ENCODE results near the gene TCF12. TPM values are rescaled to one million over a fixed set of nuclear protein-coding genes. Genes with fewer than 3 reads are reported as not detected.
A peak's percentile ranks its signal among the peaks of the same experiment; 100 is the strongest.

TCF12 gene
- polyA plus RNA-seq, 1 experiment: 447 TPM

DNA sequence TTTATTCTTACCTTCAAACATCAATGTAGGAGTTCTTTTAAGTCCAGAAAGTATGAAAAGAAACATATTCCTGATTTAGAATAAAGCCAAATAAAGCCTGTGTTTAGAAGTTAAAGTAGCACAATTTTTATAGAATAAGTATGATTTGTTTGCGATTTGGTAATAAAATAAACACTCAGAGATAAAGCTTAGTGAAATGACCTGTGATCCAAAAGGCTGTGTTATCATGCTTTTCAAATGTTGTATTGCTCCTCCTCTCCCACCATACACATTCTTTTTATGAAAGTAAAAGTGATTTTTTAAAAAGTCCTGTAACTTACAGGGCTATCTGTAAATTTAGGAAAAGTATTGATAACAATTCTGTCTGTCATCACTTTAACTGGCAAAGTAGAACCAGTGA lies 319.2 kb downstream of the TCF12 start:
- Histone ChIP-seq H3K27me3 (ENCODE audit: control insufficient read depth, insufficient read depth, low read length) (no peaks in the 10 kb centered on the region), H3K27ac (ENCODE audit: low read depth, low read length) (no peak overlapping the region), H3K9me3 (ENCODE audit: control insufficient read depth, insufficient read depth, low read length) (no peaks in the 10 kb centered on the region), H3K4me3 (ENCODE audit: low read depth, low read length) (no peak overlapping the region)
- TF ChIP-seq, protein P1, sequence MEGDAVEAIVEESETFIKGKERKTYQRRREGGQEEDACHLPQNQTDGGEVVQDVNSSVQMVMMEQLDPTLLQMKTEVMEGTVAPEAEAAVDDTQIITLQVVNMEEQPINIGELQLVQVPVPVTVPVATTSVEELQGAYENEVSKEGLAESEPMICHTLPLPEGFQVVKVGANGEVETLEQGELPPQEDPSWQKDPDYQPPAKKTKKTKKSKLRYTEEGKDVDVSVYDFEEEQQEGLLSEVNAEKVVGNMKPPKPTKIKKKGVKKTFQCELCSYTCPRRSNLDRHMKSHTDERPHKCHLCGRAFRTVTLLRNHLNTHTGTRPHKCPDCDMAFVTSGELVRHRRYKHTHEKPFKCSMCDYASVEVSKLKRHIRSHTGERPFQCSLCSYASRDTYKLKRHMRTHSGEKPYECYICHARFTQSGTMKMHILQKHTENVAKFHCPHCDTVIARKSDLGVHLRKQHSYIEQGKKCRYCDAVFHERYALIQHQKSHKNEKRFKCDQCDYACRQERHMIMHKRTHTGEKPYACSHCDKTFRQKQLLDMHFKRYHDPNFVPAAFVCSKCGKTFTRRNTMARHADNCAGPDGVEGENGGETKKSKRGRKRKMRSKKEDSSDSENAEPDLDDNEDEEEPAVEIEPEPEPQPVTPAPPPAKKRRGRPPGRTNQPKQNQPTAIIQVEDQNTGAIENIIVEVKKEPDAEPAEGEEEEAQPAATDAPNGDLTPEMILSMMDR (IDR thresholded peaks at IDR 0.05; ENCODE audit: low read depth, low read length): no peak
- POLR2A ChIA-PET: no interaction called here
- CTCF ChIA-PET: interaction anchor here (0.9 to 1.6 kb wide), 3 partner anchors 91 to 747 kb away, joined by 3 to 8 read pairs (median 4); no protein-coding TSS in a partner anchor
- no peak for DNase-seq (ENCODE audit: low read depth, low spot score)

DNA sequence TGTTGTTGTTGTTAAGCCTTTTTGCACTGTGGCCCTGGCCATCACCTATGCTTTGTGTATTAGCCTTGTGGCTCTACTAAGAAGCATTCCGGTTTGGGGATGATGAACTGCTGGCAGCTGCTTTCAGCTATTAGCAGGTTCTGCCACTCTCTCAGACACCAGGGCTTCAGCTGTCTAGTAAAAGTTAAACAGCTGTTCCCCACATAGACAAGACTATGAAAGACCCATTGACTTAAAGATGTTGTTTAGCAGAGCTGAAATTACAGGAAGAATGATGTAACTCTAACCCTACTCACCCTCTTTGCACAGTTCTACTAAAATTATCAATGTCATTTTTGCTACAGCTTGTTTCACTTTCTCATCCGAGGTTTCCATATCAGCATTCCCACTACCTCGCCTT lies 326.7 kb downstream of the TCF12 start:
- no peaks in the 10 kb centered on the region for H3K9me3 ChIP-seq (ENCODE audit: control insufficient read depth, insufficient read depth, low read length)
- no peak overlapping the region; the same call in 1 of the 2 replicates for H3K4me3 ChIP-seq (ENCODE audit: low read depth, low read length)
- H3K27ac ChIP-seq (ENCODE audit: low read depth, low read length): peak overlapping the region; percentile 52
- ChIA-PET POLR2A (interaction anchor here (0.6 to 1.0 kb wide), 3 partner anchors 10 to 29 kb away, joined by 3 to 8 read pairs (median 4); no protein-coding TSS in a partner anchor), CTCF (interaction anchor here (0.7 to 1.6 kb wide), 2 partner anchors 99 to 440 kb away, joined by 3 to 9 read pairs; no protein-coding TSS in a partner anchor)
- TF ChIP-seq, protein P1 (IDR thresholded peaks at IDR 0.05; ENCODE audit: low read depth, low read length): no peak
- H3K27me3 ChIP-seq (ENCODE audit: control insufficient read depth, insufficient read depth, low read length): no peaks in the 10 kb centered on the region
- DNase-seq (ENCODE audit: low read depth, low spot score): no peak

- Histone ChIP-seq H3K27ac (ENCODE audit: low read depth, low read length) (no peak overlapping the region), H3K9me3 (ENCODE audit: control insufficient read depth, insufficient read depth, low read length) (no peaks in the 10 kb centered on the region), H3K27me3 (ENCODE audit: control insufficient read depth, insufficient read depth, low read length) (no peaks in the 10 kb centered on the region), H3K4me3 (ENCODE audit: low read depth, low read length) (no peak overlapping the region)
- ChIA-PET CTCF (interaction anchor here (1.6 kb wide), 1 partner anchor 100 kb away, joined by 9 read pairs; no protein-coding TSS in a partner anchor), POLR2A (interaction anchor here (1.0 kb wide), 1 partner anchor 26 kb away, joined by 8 read pairs; no protein-coding TSS in a partner anchor)
- DNase-seq (ENCODE audit: low read depth, low spot score): no peak
- TF ChIP-seq, protein P1 (IDR thresholded peaks at IDR 0.05; ENCODE audit: low read depth, low read length): no peak
Observed at GRCh38 chr15:57245714-57246113, 327.3 kb downstream of the TCF12 start.

GRCh38 chr15:57248074-57248473 lies 329.6 kb downstream of the TCF12 start:
- TF ChIP-seq, protein P1 (IDR thresholded peaks at IDR 0.05; ENCODE audit: low read depth, low read length): no peak
- no peak for DNase-seq (ENCODE audit: low read depth, low spot score)
- no peaks in the 10 kb centered on the region for H3K27me3 ChIP-seq (ENCODE audit: control insufficient read depth, insufficient read depth, low read length)
- H3K27ac ChIP-seq (ENCODE audit: low read depth, low read length): no peak overlapping the region
- H3K4me3 ChIP-seq (ENCODE audit: low read depth, low read length): no peak overlapping the region
- CTCF ChIA-PET: no interaction called here
- H3K9me3 ChIP-seq (ENCODE audit: control insufficient read depth, insufficient read depth, low read length): no peaks in the 10 kb centered on the region; the same call in 1 of the 2 replicates
- POLR2A ChIA-PET: interaction anchor here (0.6 kb wide), 1 partner anchor 10 kb away, joined by 3 read pairs; no protein-coding TSS in a partner anchor

DNA sequence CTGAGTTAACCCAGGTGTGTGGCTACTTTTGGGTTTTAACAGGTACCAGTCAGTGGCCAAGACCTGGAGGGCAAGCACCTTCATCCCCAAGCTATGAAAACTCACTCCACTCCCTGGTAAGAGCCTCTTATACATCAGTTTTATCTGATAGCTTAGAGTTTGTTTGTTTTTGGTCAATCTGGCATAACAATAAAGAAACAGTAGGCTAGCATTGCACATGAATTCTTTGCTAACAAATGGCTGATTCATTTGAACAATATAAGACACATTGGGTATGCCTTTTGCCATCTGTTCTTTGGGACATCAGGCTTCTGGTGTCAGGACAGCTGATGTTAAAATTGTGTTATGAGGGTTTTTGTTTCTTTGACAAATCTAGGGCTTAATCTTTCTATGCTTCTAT lies 332.9 kb downstream of the TCF12 start:
- ChIA-PET POLR2A (interaction anchor here (0.7 kb wide), 2 partner anchors 90 to 526 kb away, joined by 3 read pairs; no protein-coding TSS in a partner anchor), CTCF (no interaction called here)
- TF ChIP-seq, protein P1 (IDR thresholded peaks at IDR 0.05; ENCODE audit: low read depth, low read length): no peak
- Histone ChIP-seq H3K27ac (ENCODE audit: low read depth, low read length) (peak overlapping the region; percentile 60), H3K4me3 (ENCODE audit: low read depth, low read length) (no peak overlapping the region), H3K9me3 (ENCODE audit: control insufficient read depth, insufficient read depth, low read length) (no peaks in the 10 kb centered on the region; the same call in 1 of the 2 replicates), H3K27me3 (ENCODE audit: control insufficient read depth, insufficient read depth, low read length) (no peaks in the 10 kb centered on the region)
- DNase-seq (ENCODE audit: low read depth, low spot score): no peak

All from AG04450 (cell line).